HG03066 (cell line): Measurements from ENCODE around the gene BBX.
A peak's percentile ranks its signal among the peaks of the same experiment; 100 is the strongest.
"Not testable (repeated sequence)": the region's sequence is repeated elsewhere in the genome, so short reads cannot be mapped to it uniquely, and the experiment has no call there.

Source experiments
- ATAC-seq: cut with Tn5 transposase; IDR thresholded peaks from one replicate; pipeline ENCODE4 v1.9.1; 2021; ENCODE audit warnings: low read depth; ENCODE audit not compliant: unreplicated experiment

Gene BBX

GRCh38 chr3:107676469-107677309 lies 153.9 kb downstream of the BBX start:
- ATAC-seq = no peak

GRCh38 chr3:107679921-107680320 lies 157.2 kb downstream of the BBX start:
- no peak for ATAC-seq

GRCh38 chr3:107680698-107681097 lies 157.9 kb downstream of the BBX start:
- no peak for ATAC-seq

GRCh38 chr3:107681396-107681795 lies 158.6 kb downstream of the BBX start:
- ATAC-seq = no peak

GRCh38 chr3:107682580-107682979 lies 159.8 kb downstream of the BBX start:
- no peak for ATAC-seq

- ATAC-seq = no peak
These were observed 160.7 kb downstream of the BBX start for GRCh38 chr3:107683447-107683846.

- no peak for ATAC-seq
These were observed 161.7 kb downstream of the BBX start for GRCh38 chr3:107684431-107684925.

- ATAC-seq = no peak
These were observed 162.6 kb downstream of the BBX start for GRCh38 chr3:107685383-107685782.

GRCh38 chr3:107687056-107687581 lies 164.4 kb downstream of the BBX start:
- no peak for ATAC-seq

- no peak for ATAC-seq
These were observed 166.6 kb downstream of the BBX start for GRCh38 chr3:107689355-107689754.

- ATAC-seq = peak; percentile 66
These were observed 167.9 kb downstream of the BBX start for GRCh38 chr3:107690522-107691138.

- not testable (repeated sequence) for ATAC-seq
These were observed 169.2 kb downstream of the BBX start for GRCh38 chr3:107691984-107692383.

GRCh38 chr3:107697348-107697747 lies 174.6 kb downstream of the BBX start:
- not testable (repeated sequence) for ATAC-seq

- ATAC-seq = not testable (repeated sequence)
These were observed 175.1 kb downstream of the BBX start for GRCh38 chr3:107697855-107698254.

- ATAC-seq = no peak
These were observed 176.9 kb downstream of the BBX start for GRCh38 chr3:107699682-107700081.

- ATAC-seq = no peak
These were observed 178.5 kb downstream of the BBX start for GRCh38 chr3:107701299-107701698.

GRCh38 chr3:107704477-107704876 lies 181.7 kb downstream of the BBX start:
- ATAC-seq = no peak

GRCh38 chr3:107705046-107705445 lies 182.3 kb downstream of the BBX start:
- no peak for ATAC-seq

- ATAC-seq = no peak
These were observed 188.1 kb downstream of the BBX start for GRCh38 chr3:107710851-107711250.

GRCh38 chr3:107716734-107717133 lies 194.0 kb downstream of the BBX start:
- no peak for ATAC-seq

- no peak for ATAC-seq
These were observed 195.8 kb downstream of the BBX start for GRCh38 chr3:107718547-107718946.

GRCh38 chr3:107727102-107727501 lies 204.3 kb downstream of the BBX start:
- no peak for ATAC-seq
